Activated CD8-positive, alpha-beta memory T cell treated with anti-CD3 and anti-CD28 coated beads for 36 hours (primary cell): ENCODE results near the gene ARRB1. TPM values are rescaled to one million over a fixed set of nuclear protein-coding genes. Genes with fewer than 3 reads are reported as not detected.

Experiments used
- CTCF ChIA-PET: fragments of 350-600 bp; sonication (Branson Sonifier 250); formaldehyde crosslinking; loops from one replicate; lab custom pipeline; 2021; ENCODE audit warnings: antibody characterized with exemption; lab: Charles Lee
- POLR2A ChIA-PET: fragments of 350-600 bp; sonication (Branson Sonifier 250); formaldehyde crosslinking; loops from one replicate; lab custom pipeline; 2021; ENCODE audit warnings: antibody characterized with exemption; lab: Charles Lee
- total RNA-seq, 2 experiments: library from RNA; stranded (reverse); gene quantifications; one replicate each; pipeline ENCODE4 v1.2.3, GENCODE V29; 2021

The ARRB1 gene
- total RNA-seq, 2 experiments from 2014 or later: 10.3 to 13.0 TPM

- ChIA-PET CTCF (interaction anchor here (1.1 kb wide), 1 partner anchor 207 kb away, joined by 3 read pairs; no protein-coding TSS in a partner anchor), POLR2A (no interaction called here)
Measured at GRCh38 chr11:75347781-75348566, 3.5 kb downstream of the ARRB1 start.

GRCh38 chr11:75346912-75347647, 4.4 kb downstream of the ARRB1 start:
- ChIA-PET CTCF (interaction anchor here (1.1 kb wide), 1 partner anchor 206 kb away, joined by 3 read pairs; no protein-coding TSS in a partner anchor), POLR2A (no interaction called here)

GRCh38 chr11:75346296-75346695, 5.2 kb downstream of the ARRB1 start:
- CTCF ChIA-PET: interaction anchor here (0.7 kb wide), 1 partner anchor 41 kb away, joined by 3 read pairs; no protein-coding TSS in a partner anchor
- POLR2A ChIA-PET: no interaction called here

- ChIA-PET CTCF (interaction anchor here (0.7 kb wide), 1 partner anchor 42 kb away, joined by 3 read pairs; no protein-coding TSS in a partner anchor), POLR2A (no interaction called here)
Measured at GRCh38 chr11:75345455-75346160, 5.9 kb downstream of the ARRB1 start.

- POLR2A ChIA-PET: no interaction called here
- CTCF ChIA-PET: no interaction called here
Measured at GRCh38 chr11:75344761-75345454, 6.6 kb downstream of the ARRB1 start.

GRCh38 chr11:75344186-75344585, 7.3 kb downstream of the ARRB1 start:
- ChIA-PET CTCF (no interaction called here), POLR2A (no interaction called here)

- ChIA-PET POLR2A (no interaction called here), CTCF (interaction anchor here (1.2 kb wide), 1 partner anchor 43 kb away, joined by 3 read pairs; no protein-coding TSS in a partner anchor)
Measured at GRCh38 chr11:75342966-75343870, 8.2 kb downstream of the ARRB1 start.

- POLR2A ChIA-PET: no interaction called here
- CTCF ChIA-PET: interaction anchor here (1.0 to 1.2 kb wide), 2 partner anchors 42 to 44 kb away, joined by 3 to 4 read pairs; no protein-coding TSS in a partner anchor
Measured at GRCh38 chr11:75342231-75342918, 9.1 kb downstream of the ARRB1 start.

- ChIA-PET CTCF (interaction anchor here (1.0 to 1.4 kb wide), 3 partner anchors 16 to 60 kb away, joined by 3 to 4 read pairs (median 3); no protein-coding TSS in a partner anchor), POLR2A (no interaction called here)
Measured at GRCh38 chr11:75341612-75342011, 9.8 kb downstream of the ARRB1 start.

- ChIA-PET CTCF (interaction anchor here (0.8 to 2.5 kb wide), 3 partner anchors 10 to 45 kb away, joined by 3 to 8 read pairs (median 7); no protein-coding TSS in a partner anchor), POLR2A (interaction anchor here (2.1 kb wide), 1 partner anchor 13 kb away, joined by 7 read pairs; no protein-coding TSS in a partner anchor)
Measured at GRCh38 chr11:75339685-75340409, 11.6 kb downstream of the ARRB1 start.

GRCh38 chr11:75338516-75339208, 12.8 kb downstream of the ARRB1 start:
- ChIA-PET CTCF (interaction anchor here (0.8 to 2.5 kb wide), 3 partner anchors 11 to 46 kb away, joined by 3 to 8 read pairs (median 7); no protein-coding TSS in a partner anchor), POLR2A (no interaction called here)

GRCh38 chr11:75337195-75337654, 14.2 kb downstream of the ARRB1 start:
- CTCF ChIA-PET: no interaction called here
- POLR2A ChIA-PET: no interaction called here

- CTCF ChIA-PET: interaction anchor here (0.9 kb wide), 1 partner anchor 50 kb away, joined by 3 read pairs; no protein-coding TSS in a partner anchor
Measured at GRCh38 chr11:75334976-75335375, 16.5 kb downstream of the ARRB1 start.

GRCh38 chr11:75334402-75334891, 17.0 kb downstream of the ARRB1 start:
- POLR2A ChIA-PET: no interaction called here
- CTCF ChIA-PET: interaction anchor here (0.9 kb wide), 1 partner anchor 51 kb away, joined by 3 read pairs; no protein-coding TSS in a partner anchor

More at GRCh38 chr11:75334976-75335375, 16.5 kb downstream of the ARRB1 start:
- POLR2A ChIA-PET: interaction anchor here (0.6 kb wide), 1 partner anchor 32 kb away, joined by 4 read pairs; no protein-coding TSS in a partner anchor

GRCh38 chr11:75333807-75334140, 17.7 kb downstream of the ARRB1 start:
- ChIA-PET POLR2A (no interaction called here), CTCF (no interaction called here)
